Measurements from ENCODE around the gene FILIP1L. TPM values are rescaled to one million over a fixed set of nuclear protein-coding genes. Genes with fewer than 3 reads are reported as not detected.

FILIP1L gene
- total RNA-seq, 4 donors from 2014 or later, result 28.3 to 56.3 (median 43.2) TPM

GRCh38 chr3:99925584-99926230 lies 188.6 kb downstream of the FILIP1L start:
- no peak for TF ChIP-seq CTCF (IDR thresholded peaks at IDR 0.05; ENCODE audit: low read depth)

- no peak for TF ChIP-seq CTCF (IDR thresholded peaks at IDR 0.05; ENCODE audit: low read depth)
These were observed 190.4 kb downstream of the FILIP1L start for GRCh38 chr3:99923873-99924272.

- TF ChIP-seq CTCF (IDR thresholded peaks at IDR 0.05; ENCODE audit: low read depth), result no peak
These were observed 192.3 kb downstream of the FILIP1L start for GRCh38 chr3:99921986-99922385.

- TF ChIP-seq CTCF (IDR thresholded peaks at IDR 0.05; ENCODE audit: low read depth), result no peak
These were observed 193.0 kb downstream of the FILIP1L start for GRCh38 chr3:99921377-99921695.

GRCh38 chr3:99920481-99921376 lies 193.6 kb downstream of the FILIP1L start:
- no peak for TF ChIP-seq CTCF (IDR thresholded peaks at IDR 0.05; ENCODE audit: low read depth)

GRCh38 chr3:99919694-99920093 lies 194.6 kb downstream of the FILIP1L start:
- no peak for TF ChIP-seq CTCF (IDR thresholded peaks at IDR 0.05; ENCODE audit: low read depth)

- no peak for TF ChIP-seq CTCF (IDR thresholded peaks at IDR 0.05; ENCODE audit: low read depth)
These were observed 195.6 kb downstream of the FILIP1L start for GRCh38 chr3:99918715-99919114.

Measured in subcutaneous adipose tissue (tissue), 4 donors.